ENCODE results near the gene CCSER1. TPM values are rescaled to one million over a fixed set of nuclear protein-coding genes. Genes with fewer than 3 reads are reported as not detected.
A peak's percentile ranks its signal among the peaks of the same experiment; 100 is the strongest.

Gene CCSER1
- total RNA-seq, 1 experiment from 2014 or later, result 1.5 TPM

GRCh38 chr4:90127706-90128345 lies 632 bp downstream of the CCSER1 start:
- no peak for DNase-seq (ENCODE audit: low spot score)

GRCh38 chr4:90128961-90129495 lies 1.8 kb downstream of the CCSER1 start:
- DNase-seq (ENCODE audit: low spot score), result no peak

GRCh38 chr4:90130076-90130475 lies 2.9 kb downstream of the CCSER1 start:
- no peak for DNase-seq (ENCODE audit: low spot score)

- DNase-seq (ENCODE audit: low spot score), result peak; percentile 26
Observed at GRCh38 chr4:90137555-90137954, 10.4 kb downstream of the CCSER1 start.

- DNase-seq (ENCODE audit: low spot score), result no peak
Observed at GRCh38 chr4:90142081-90142480, 14.9 kb downstream of the CCSER1 start.

- DNase-seq (ENCODE audit: low spot score), result no peak
Observed at GRCh38 chr4:90145319-90145718, 18.1 kb downstream of the CCSER1 start.

GRCh38 chr4:90146306-90146705 lies 19.1 kb downstream of the CCSER1 start:
- DNase-seq (ENCODE audit: low spot score), result no peak

GRCh38 chr4:90148574-90149148 lies 21.5 kb downstream of the CCSER1 start:
- DNase-seq (ENCODE audit: low spot score), result no peak

- no peak for DNase-seq (ENCODE audit: low spot score)
Observed at GRCh38 chr4:90152024-90152423, 24.8 kb downstream of the CCSER1 start.

- DNase-seq (ENCODE audit: low spot score), result no peak
Observed at GRCh38 chr4:90159193-90159592, 32.0 kb downstream of the CCSER1 start.

GRCh38 chr4:90160044-90160443 lies 32.9 kb downstream of the CCSER1 start:
- no peak for DNase-seq (ENCODE audit: low spot score)

GRCh38 chr4:90162566-90162965 lies 35.4 kb downstream of the CCSER1 start:
- no peak for DNase-seq (ENCODE audit: low spot score)

- no peak for DNase-seq (ENCODE audit: low spot score)
Observed at GRCh38 chr4:90163872-90164271, 36.7 kb downstream of the CCSER1 start.

- DNase-seq (ENCODE audit: low spot score), result no peak
Observed at GRCh38 chr4:90165883-90166282, 38.7 kb downstream of the CCSER1 start.

GRCh38 chr4:90171491-90171890 lies 44.3 kb downstream of the CCSER1 start:
- DNase-seq (ENCODE audit: low spot score), result no peak

GRCh38 chr4:90174621-90175023 lies 47.4 kb downstream of the CCSER1 start:
- DNase-seq (ENCODE audit: low spot score), result no peak

- DNase-seq (ENCODE audit: low spot score), result no peak
Observed at GRCh38 chr4:90181644-90182043, 54.5 kb downstream of the CCSER1 start.

GRCh38 chr4:90183254-90183653 lies 56.1 kb downstream of the CCSER1 start:
- DNase-seq (ENCODE audit: low spot score), result no peak

GRCh38 chr4:90184560-90184959 lies 57.4 kb downstream of the CCSER1 start:
- DNase-seq (ENCODE audit: low spot score), result no peak

- DNase-seq (ENCODE audit: low spot score), result no peak
Observed at GRCh38 chr4:90185416-90185815, 58.2 kb downstream of the CCSER1 start.

- DNase-seq (ENCODE audit: low spot score), result no peak
Observed at GRCh38 chr4:90186229-90186628, 59.0 kb downstream of the CCSER1 start.

- DNase-seq (ENCODE audit: low spot score), result no peak
Observed at GRCh38 chr4:90187148-90187884, 60.1 kb downstream of the CCSER1 start.

GRCh38 chr4:90189178-90189577 lies 62.0 kb downstream of the CCSER1 start:
- DNase-seq (ENCODE audit: low spot score), result no peak
